HepG2 (cell line): ENCODE measurements around the gene PUDP. TPM values are rescaled to one million over a fixed set of nuclear protein-coding genes. Genes with fewer than 3 reads are reported as not detected.

ENCODE experiments used
- CREB1 ChIP-seq, 2 experiments: fragments of 450-650 bp in 1 of 2; IDR thresholded peaks; 2 replicates each; pipeline ENCODE4 v1.6.1; 2016 to 2017; ENCODE audit warnings: control low read depth in 1 of 2, mild to moderate bottlenecking in 1 of 2, missing compliant biosample characterization in 1 of 2, missing genetic modification characterization in 1 of 2
- EHMT2 ChIP-seq: fragments of 200-600 bp; sonication (generic); IDR thresholded peaks from 2 replicates; pipeline ENCODE4 v1.7.0; 2017; ENCODE audit warnings: antibody characterized with exemption, low read depth, low read length, borderline replicate concordance
- EP300 ChIP-seq, 3 experiments: sonication (generic) in 1 of 3; formaldehyde crosslinking in 1 of 3; IDR thresholded peaks; 2 replicates each; pipeline versions ENCODE4 v1.5.1 to v1.6.1; 2011 to 2020; ENCODE audit warnings: low read depth in 2 of 3, low read length in 2 of 3, borderline replicate concordance in 1 of 3, improper control_type of control experiment in 1 of 3, mild to moderate bottlenecking in 1 of 3, missing genetic modification reagents in 1 of 3, moderate library complexity in 1 of 3
- GPN1 ChIP-seq: sonication (generic); formaldehyde crosslinking; IDR thresholded peaks from 2 replicates; pipeline ENCODE4 v1.5.1; 2020; ENCODE audit warnings: missing genetic modification reagents, borderline replicate concordance
- HNRNPLL ChIP-seq: fragments of 200-400 bp; formaldehyde crosslinking; IDR thresholded peaks from 2 replicates; pipeline ENCODE4 v1.6.1; 2017; ENCODE audit warnings: mild to moderate bottlenecking, low read depth, low read length; ENCODE audit not compliant: poor library complexity, severe bottlenecking
- MBD4 ChIP-seq: IDR thresholded peaks from 2 replicates; pipeline ENCODE4 v1.6.1; 2012; ENCODE audit warnings: low read length, inconsistent platforms, borderline replicate concordance
- MIER2 ChIP-seq: IDR thresholded peaks from 2 replicates; pipeline ENCODE4 v1.6.1; 2016; ENCODE audit warnings: missing biosample characterization, missing genetic modification reagents
- NFKB2 ChIP-seq: sonication (generic); formaldehyde crosslinking; IDR thresholded peaks from 2 replicates; pipeline ENCODE4 v1.4.0; 2020; ENCODE audit warnings: missing genetic modification reagents, borderline replicate concordance
- NR2F2 ChIP-seq: IDR thresholded peaks from 2 replicates; pipeline ENCODE4 v1.6.1; 2012; ENCODE audit warnings: low read depth, inconsistent platforms, borderline replicate concordance
- PRDM15 ChIP-seq: sonication (generic); formaldehyde crosslinking; IDR thresholded peaks from 2 replicates; pipeline ENCODE4 v1.4.0; 2020; ENCODE audit warnings: missing genetic modification reagents
- PTBP1 ChIP-seq: fragments of 200-400 bp; formaldehyde crosslinking; IDR thresholded peaks from 2 replicates; pipeline ENCODE4 v1.6.1; 2018; ENCODE audit warnings: low read length, low read depth; ENCODE audit not compliant: poor library complexity, severe bottlenecking
- RAD21 ChIP-seq: fragments of 450-650 bp; formaldehyde crosslinking; IDR thresholded peaks from 2 replicates; pipeline ENCODE4 v1.5.0; 2020; ENCODE audit warnings: mild to moderate bottlenecking
- RORA ChIP-seq: sonication (generic); formaldehyde crosslinking; IDR thresholded peaks from 2 replicates; pipeline ENCODE4 v1.5.0; 2020; ENCODE audit warnings: mild to moderate bottlenecking, missing genetic modification reagents, moderate library complexity
- STAG1 ChIP-seq: sonication (generic); formaldehyde crosslinking; IDR thresholded peaks from 2 replicates; pipeline ENCODE4 v1.4.0; 2020; ENCODE audit warnings: missing genetic modification reagents
- TGIF2 ChIP-seq: IDR thresholded peaks from 2 replicates; pipeline ENCODE4 v1.6.1; 2016; ENCODE audit warnings: control low read depth, missing compliant biosample characterization
- ZBTB7B ChIP-seq: sonication (generic); formaldehyde crosslinking; IDR thresholded peaks from 2 replicates; pipeline ENCODE4 v1.4.0; 2020; ENCODE audit warnings: missing genetic modification reagents
- ZFP41 ChIP-seq: sonication (generic); formaldehyde crosslinking; IDR thresholded peaks from 2 replicates; pipeline ENCODE4 v1.4.0; 2020; ENCODE audit warnings: mild to moderate bottlenecking, missing genetic modification reagents, borderline replicate concordance
- ZFP62 ChIP-seq: sonication (generic); formaldehyde crosslinking; IDR thresholded peaks from 2 replicates; pipeline ENCODE4 v1.4.0; 2020; ENCODE audit warnings: missing genetic modification reagents
- ZNF12 ChIP-seq: sonication (generic); formaldehyde crosslinking; IDR thresholded peaks from 2 replicates; pipeline ENCODE4 v1.5.0; 2020; ENCODE audit warnings: missing genetic modification reagents
- ZNF207 ChIP-seq: fragments of 450-650 bp; IDR thresholded peaks from 2 replicates; pipeline ENCODE4 v1.6.1; 2016; ENCODE audit warnings: antibody characterized with exemption, borderline replicate concordance
- ZNF33A ChIP-seq: sonication (generic); formaldehyde crosslinking; IDR thresholded peaks from 2 replicates; pipeline ENCODE4 v1.5.1; 2020; ENCODE audit warnings: missing genetic modification reagents, mild to moderate bottlenecking, moderate library complexity, borderline replicate concordance
- ZNF496 ChIP-seq: sonication (generic); formaldehyde crosslinking; IDR thresholded peaks from 2 replicates; pipeline ENCODE4 v1.8.1; 2023; ENCODE audit warnings: mild to moderate bottlenecking, moderate library complexity, missing genetic modification reagents; ENCODE audit not compliant: insufficient replicate concordance
- ZNF576 ChIP-seq: sonication (generic); formaldehyde crosslinking; IDR thresholded peaks from 2 replicates; pipeline ENCODE4 v1.4.0; 2020; ENCODE audit warnings: mild to moderate bottlenecking, missing genetic modification reagents
- polyA plus RNA-seq, 8 experiments: library from polyadenylated mRNA; depleted of rRNA in 3 of 8; stranded (reverse) in 7 of 8; unstranded in 1 of 8; fragments of >200 nt; fragmentation: Illumina TruSeq in 4 of 8; extraction: Trizol in 4 of 8; gene quantifications; 2 replicates each; pipeline versions ENCODE4 v1.2.1 to v1.2.3, GENCODE V29; 2011 to 2016; ENCODE audit warnings: low read depth in 4 of 8, missing spikeins in 1 of 8, mixed read lengths in 1 of 8; ENCODE audit not compliant: insufficient read depth in 1 of 8
- total RNA-seq, 5 experiments: library from RNA; depleted of rRNA; stranded (reverse); fragments of >200 nt; fragmentation: Illumina TruSeq; extraction: Trizol; gene quantifications; 2 replicates each; pipeline ENCODE4 v1.2.3, GENCODE V29; 2016; ENCODE audit warnings: low read depth in 1 of 5
- TF ChIP-seq, protein P1 (sequence below): sonication (generic); formaldehyde crosslinking; IDR thresholded peaks from 2 replicates; pipeline ENCODE4 v1.5.0; 2020; ENCODE audit warnings: missing genetic modification reagents
- TF ChIP-seq, protein P2 (sequence below): sonication (generic); formaldehyde crosslinking; IDR thresholded peaks from 2 replicates; pipeline ENCODE4 v1.4.0; 2020; ENCODE audit warnings: missing genetic modification reagents

The PUDP gene
- total and polyA plus RNA-seq, 2 of the 13 experiments (the other 11 are each of a cell fraction or from before 2014, with no cell fraction given), result 7.5 to 23.5 TPM

GRCh38 chrX:7170898-7171297 is 22.9 kb upstream of the PUDP start (continued):
- peak; percentile 45 for TF ChIP-seq STAG1 (CRISPR knock-in tag)
- TF ChIP-seq CREB1 (IDR thresholded peaks at IDR 0.05), result no peak
- no peak for TF ChIP-seq CREB1 (CRISPR knock-in tag; IDR thresholded peaks at IDR 0.05)
- no peak for TF ChIP-seq ZNF33A
- no peak for TF ChIP-seq ZFP62 (CRISPR knock-in tag)
- TF ChIP-seq ZNF12 (CRISPR knock-in tag), result no peak
- no peak for TF ChIP-seq TGIF2 (CRISPR knock-in tag)
- TF ChIP-seq ZNF576 (CRISPR knock-in tag), result peak; percentile 97
- TF ChIP-seq PTBP1, result no peak
- no peak for TF ChIP-seq EHMT2
- no peak for TF ChIP-seq RORA (CRISPR knock-in tag)
- no peak for TF ChIP-seq ZFP41 (CRISPR knock-in tag)
- peak; percentile 56; the same call in 1 of the 2 replicates for TF ChIP-seq PRDM15 (CRISPR knock-in tag)
- no peak for TF ChIP-seq MIER2 (CRISPR knock-in tag)
- no peak for TF ChIP-seq GPN1 (CRISPR knock-in tag)
- TF ChIP-seq ZNF496, result no peak
- TF ChIP-seq NR2F2, result no peak
- TF ChIP-seq ZBTB7B (CRISPR knock-in tag), result no peak
- no peak for TF ChIP-seq HNRNPLL
- TF ChIP-seq ZNF207, result no peak
- TF ChIP-seq EP300 (IDR thresholded peaks at IDR 0.05; ENCODE audit: low read depth in 2 of 2, low read length in 2 of 2), result no peak
- TF ChIP-seq EP300 (CRISPR knock-in tag; IDR thresholded peaks at IDR 0.05; ENCODE audit: borderline replicate concordance), result no peak
- TF ChIP-seq, protein P1, sequence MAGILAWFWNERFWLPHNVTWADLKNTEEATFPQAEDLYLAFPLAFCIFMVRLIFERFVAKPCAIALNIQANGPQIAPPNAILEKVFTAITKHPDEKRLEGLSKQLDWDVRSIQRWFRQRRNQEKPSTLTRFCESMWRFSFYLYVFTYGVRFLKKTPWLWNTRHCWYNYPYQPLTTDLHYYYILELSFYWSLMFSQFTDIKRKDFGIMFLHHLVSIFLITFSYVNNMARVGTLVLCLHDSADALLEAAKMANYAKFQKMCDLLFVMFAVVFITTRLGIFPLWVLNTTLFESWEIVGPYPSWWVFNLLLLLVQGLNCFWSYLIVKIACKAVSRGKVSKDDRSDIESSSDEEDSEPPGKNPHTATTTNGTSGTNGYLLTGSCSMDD, result no peak
- TF ChIP-seq MBD4, result no peak
- 0 out of 2 replicates have a peak, but pooled peaks have one; percentile 23 for TF ChIP-seq RAD21 (CRISPR knock-in tag)
- TF ChIP-seq NFKB2 (CRISPR knock-in tag), result no peak
- TF ChIP-seq, protein P2, sequence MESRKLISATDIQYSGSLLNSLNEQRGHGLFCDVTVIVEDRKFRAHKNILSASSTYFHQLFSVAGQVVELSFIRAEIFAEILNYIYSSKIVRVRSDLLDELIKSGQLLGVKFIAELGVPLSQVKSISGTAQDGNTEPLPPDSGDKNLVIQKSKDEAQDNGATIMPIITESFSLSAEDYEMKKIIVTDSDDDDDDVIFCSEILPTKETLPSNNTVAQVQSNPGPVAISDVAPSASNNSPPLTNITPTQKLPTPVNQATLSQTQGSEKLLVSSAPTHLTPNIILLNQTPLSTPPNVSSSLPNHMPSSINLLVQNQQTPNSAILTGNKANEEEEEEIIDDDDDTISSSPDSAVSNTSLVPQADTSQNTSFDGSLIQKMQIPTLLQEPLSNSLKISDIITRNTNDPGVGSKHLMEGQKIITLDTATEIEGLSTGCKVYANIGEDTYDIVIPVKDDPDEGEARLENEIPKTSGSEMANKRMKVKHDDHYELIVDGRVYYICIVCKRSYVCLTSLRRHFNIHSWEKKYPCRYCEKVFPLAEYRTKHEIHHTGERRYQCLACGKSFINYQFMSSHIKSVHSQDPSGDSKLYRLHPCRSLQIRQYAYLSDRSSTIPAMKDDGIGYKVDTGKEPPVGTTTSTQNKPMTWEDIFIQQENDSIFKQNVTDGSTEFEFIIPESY, result peak; percentile 83
